Mucosa of descending colon (tissue), 3 donors: ENCODE results near the gene HBG1. TPM values are rescaled to one million over a fixed set of nuclear protein-coding genes. Genes with fewer than 3 reads are reported as not detected.
"Not testable (repeated sequence)": the region's sequence is repeated elsewhere in the genome, so short reads cannot be mapped to it uniquely, and the experiment has no call there.

Source experiments
- ATAC-seq: fragments of 200-7000 bp; cut with Tn5 transposase; one replicate; pipeline ENCODE4 v1.9.1; 2020; ENCODE audit warnings: mild to moderate bottlenecking, moderate library complexity
- DNase-seq, 3 donors: peaks; one replicate each; pipeline ENCODE4 v3.0.0-alpha.2; 2020
- H3K36me3 ChIP-seq: fragments of 200-600 bp; one replicate; pipeline ENCODE4 v1.8.0; 2021; ENCODE audit warnings: low read depth, mild to moderate bottlenecking
- H3K4me1 ChIP-seq: fragments of 200-600 bp; one replicate; pipeline ENCODE4 v1.8.0; 2021; ENCODE audit warnings: low read depth, mild to moderate bottlenecking
- H3K4me3 ChIP-seq: fragments of 200-600 bp; one replicate; pipeline ENCODE4 v1.8.0; 2021; ENCODE audit warnings: mild to moderate bottlenecking
- H3K9me3 ChIP-seq: fragments of 200-600 bp; one replicate; pipeline ENCODE4 v1.8.0; 2021; ENCODE audit warnings: mild to moderate bottlenecking
- intact Hi-C, 2 donors: fragments of 100-400 bp; cut with DNase I in 1 of 2; cut with micrococcal nuclease in 1 of 2; formaldehyde crosslinking; loops; one replicate each; pipeline versions ENCODE4 v1.11.0 to v1.11.1; 2022; cut with DNase I, micrococcal nuclease
- total RNA-seq, 3 donors: library from RNA; stranded (reverse); fragmentation: NEBNext Ultra II Directional in 2 of 3; extraction: Animal tissue kit (Norgen Biotek cat#: 25700) in 2 of 3; gene quantifications; one replicate each; pipeline versions ENCODE4 v1.2.1 to v1.2.4, GENCODE V29; 2021 to 2023
- TF ChIP-seq, protein P1 (sequence below): fragments of 200-600 bp; IDR thresholded peaks from one replicate; pipeline ENCODE4 v1.8.0; 2022; ENCODE audit warnings: antibody characterized with exemption, mild to moderate bottlenecking
- donor health status: DM: no; HTN: no; CAD: no; lungs with moderate emphysema.
- donor health status: DM: no; HTN: no; CAD: no.
- donor health status: DM: no; HTN: yes; CAD: no.

The HBG1 gene
- total RNA-seq, 3 donors from 2014 or later, result not detected

- no peak overlapping the region for H3K4me3 ChIP-seq
- no peaks in the 10 kb centered on the region for H3K9me3 ChIP-seq
- intact Hi-C loops, result no loop called here
- no peak for ATAC-seq
- no peaks in the 10 kb centered on the region for H3K36me3 ChIP-seq
- H3K4me1 ChIP-seq, result no peaks in the 10 kb centered on the region
- TF ChIP-seq, protein P1, sequence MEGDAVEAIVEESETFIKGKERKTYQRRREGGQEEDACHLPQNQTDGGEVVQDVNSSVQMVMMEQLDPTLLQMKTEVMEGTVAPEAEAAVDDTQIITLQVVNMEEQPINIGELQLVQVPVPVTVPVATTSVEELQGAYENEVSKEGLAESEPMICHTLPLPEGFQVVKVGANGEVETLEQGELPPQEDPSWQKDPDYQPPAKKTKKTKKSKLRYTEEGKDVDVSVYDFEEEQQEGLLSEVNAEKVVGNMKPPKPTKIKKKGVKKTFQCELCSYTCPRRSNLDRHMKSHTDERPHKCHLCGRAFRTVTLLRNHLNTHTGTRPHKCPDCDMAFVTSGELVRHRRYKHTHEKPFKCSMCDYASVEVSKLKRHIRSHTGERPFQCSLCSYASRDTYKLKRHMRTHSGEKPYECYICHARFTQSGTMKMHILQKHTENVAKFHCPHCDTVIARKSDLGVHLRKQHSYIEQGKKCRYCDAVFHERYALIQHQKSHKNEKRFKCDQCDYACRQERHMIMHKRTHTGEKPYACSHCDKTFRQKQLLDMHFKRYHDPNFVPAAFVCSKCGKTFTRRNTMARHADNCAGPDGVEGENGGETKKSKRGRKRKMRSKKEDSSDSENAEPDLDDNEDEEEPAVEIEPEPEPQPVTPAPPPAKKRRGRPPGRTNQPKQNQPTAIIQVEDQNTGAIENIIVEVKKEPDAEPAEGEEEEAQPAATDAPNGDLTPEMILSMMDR, result no peak
- no peak for DNase-seq
Measured at GRCh38 chr11:5252919-5253265, 3.2 kb upstream of the HBG1 start.

DNA sequence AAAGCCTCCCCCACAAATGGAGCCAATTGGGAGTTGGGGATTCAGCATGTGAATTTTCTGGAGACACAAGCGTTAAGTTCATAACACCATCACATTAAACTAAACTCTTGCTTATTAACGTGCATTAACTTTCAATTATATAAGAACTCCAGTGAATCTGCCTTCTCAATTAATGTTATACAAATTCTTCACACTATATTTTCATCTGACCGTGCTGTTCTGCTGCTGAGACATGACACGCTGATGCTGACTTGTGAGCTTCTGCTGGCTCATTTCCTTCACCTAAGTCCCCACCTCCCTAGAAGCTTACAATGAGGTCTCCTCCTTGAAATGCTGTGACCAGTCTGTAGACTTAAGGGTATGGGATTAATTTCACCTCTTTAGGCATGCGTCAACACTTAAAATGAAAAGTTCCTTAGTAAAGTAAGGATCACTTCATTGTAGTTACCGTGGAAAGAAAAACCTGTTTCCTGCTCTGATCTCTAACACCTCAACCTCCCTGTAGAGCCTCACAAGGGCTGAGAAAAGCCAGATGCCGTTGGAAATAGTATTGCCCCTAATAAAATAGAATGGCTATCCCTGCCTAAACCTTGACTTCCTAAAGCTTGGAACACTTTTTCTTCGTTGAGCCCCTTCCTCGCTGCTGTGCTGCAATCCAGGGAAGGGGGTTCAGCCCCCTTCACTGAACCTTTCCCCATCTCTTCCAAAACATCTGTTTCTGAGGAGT is 2.7 kb upstream of the HBG1 start:
- Histone ChIP-seq H3K9me3 (no peaks in the 10 kb centered on the region), H3K36me3 (no peaks in the 10 kb centered on the region), H3K4me3 (no peak overlapping the region), H3K4me1 (no peaks in the 10 kb centered on the region)
- no peak for ATAC-seq
- TF ChIP-seq, protein P1, result no peak
- DNase-seq, result no peak
- intact Hi-C loops, result no loop called here

- no peak overlapping the region for H3K4me3 ChIP-seq
- no peaks in the 10 kb centered on the region for H3K4me1 ChIP-seq
- TF ChIP-seq, protein P1, result no peak
- intact Hi-C loops, result no loop called here
- no peaks in the 10 kb centered on the region for H3K36me3 ChIP-seq
- DNase-seq (no peak), ATAC-seq (no peak)
- H3K9me3 ChIP-seq, result no peaks in the 10 kb centered on the region
Measured at GRCh38 chr11:5251746-5252145, 2.1 kb upstream of the HBG1 start.

DNA sequence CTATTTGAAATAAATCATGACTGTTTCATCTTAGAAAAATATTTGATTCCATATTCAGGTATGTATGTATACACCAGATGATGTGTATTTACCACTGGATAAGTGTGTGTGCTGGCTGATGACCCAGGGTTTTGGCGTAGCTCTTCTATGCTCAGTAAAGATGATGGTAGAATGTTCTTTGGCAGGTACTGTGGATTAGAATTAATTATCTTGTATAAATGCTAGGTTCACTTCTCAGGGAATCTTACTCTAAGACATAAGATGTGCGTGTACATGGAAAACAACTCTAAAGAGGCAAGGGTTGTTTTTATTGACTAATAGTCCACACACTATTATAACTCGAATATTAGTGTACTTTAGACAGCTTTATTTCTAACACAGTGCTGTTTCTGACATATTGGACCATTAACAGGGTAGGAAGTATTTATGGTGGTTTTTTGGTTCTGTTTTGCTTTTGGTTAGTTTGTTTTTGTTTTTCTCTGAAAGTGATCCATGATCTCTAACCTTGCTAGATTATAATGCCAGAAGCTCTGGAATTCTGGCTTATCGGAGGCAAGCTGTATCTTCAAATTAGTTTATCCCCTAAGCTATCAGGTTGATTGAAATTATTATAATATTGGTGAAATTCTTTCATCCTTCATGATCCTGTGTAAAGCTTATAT is 1.0 kb upstream of the HBG1 start:
- DNase-seq (no peak), ATAC-seq (no peak)
- intact Hi-C loops, result no loop called here
- H3K36me3 ChIP-seq, result no peaks in the 10 kb centered on the region
- TF ChIP-seq, protein P1, result no peak
- no peak overlapping the region for H3K4me3 ChIP-seq
- H3K4me1 ChIP-seq, result no peaks in the 10 kb centered on the region
- H3K9me3 ChIP-seq, result no peaks in the 10 kb centered on the region

DNA sequence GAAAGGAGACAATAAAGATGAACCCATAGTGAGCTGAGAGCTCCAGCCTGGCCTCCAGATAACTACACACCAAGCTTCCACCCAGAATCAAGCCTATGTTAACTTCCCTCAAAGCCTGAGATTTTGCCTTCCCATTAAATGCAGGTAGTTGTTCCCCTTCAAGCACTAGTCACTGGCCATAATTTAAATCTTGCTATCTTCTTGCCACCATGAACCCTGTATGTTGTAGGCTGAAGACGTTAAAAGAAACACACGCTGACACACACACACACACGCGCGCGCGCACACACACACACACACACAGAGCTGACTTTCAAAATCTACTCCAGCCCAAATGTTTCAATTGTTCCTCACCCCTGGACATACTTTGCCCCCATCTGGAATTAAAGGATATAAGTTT is 1.2 kb downstream of the HBG1 start:
- intact Hi-C loops, H3K36me3 ChIP-seq, H3K4me1 ChIP-seq, ATAC-seq, H3K4me3 ChIP-seq, H3K9me3 ChIP-seq, DNase-seq: not testable (repeated sequence)

DNA sequence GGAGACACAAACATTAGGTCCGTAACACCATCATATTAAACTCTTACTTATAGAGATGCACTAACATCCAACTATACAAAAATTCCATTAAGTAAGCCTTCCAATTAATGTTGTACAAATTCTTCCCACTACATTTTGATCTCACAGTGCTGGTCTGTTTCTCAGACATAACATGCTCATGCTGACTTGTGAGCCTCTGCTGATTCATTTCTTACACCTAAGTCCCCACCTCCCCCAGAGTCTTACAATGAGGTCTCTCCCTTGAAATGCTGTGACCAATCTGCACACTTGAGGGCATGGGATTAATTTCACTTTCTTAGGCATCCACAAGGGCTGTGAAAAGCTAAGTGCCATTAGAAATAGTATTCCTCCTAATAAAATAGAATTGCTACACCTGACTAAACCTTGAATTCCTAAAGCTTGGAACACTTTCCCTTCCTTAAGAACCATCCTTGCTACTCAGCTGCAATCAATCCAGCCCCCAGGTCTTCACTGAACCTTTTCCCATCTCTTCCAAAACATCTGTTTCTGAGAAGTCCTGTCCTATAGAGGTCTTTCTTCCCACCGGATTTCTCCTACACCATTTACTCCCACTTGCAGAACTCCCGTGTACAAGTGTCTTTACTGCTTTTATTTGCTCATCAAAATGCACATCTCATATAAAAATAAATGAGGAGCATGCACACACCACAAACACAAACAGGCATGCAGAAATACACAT is 2.0 kb downstream of the HBG1 start:
- H3K4me1 ChIP-seq, result no peaks in the 10 kb centered on the region
- ATAC-seq (no peak), DNase-seq (no peak)
- H3K4me3 ChIP-seq, result no peak overlapping the region
- H3K36me3 ChIP-seq, result no peaks in the 10 kb centered on the region
- intact Hi-C loops, result no loop called here
- TF ChIP-seq, protein P1, result no peak
- H3K9me3 ChIP-seq, result no peaks in the 10 kb centered on the region
